Measurements from ENCODE around the gene FAM53B.

Gene FAM53B

GRCh38 chr10:124725791-124726190 lies 18.4 kb downstream of the FAM53B start:
- DNase-seq = no peak

- DNase-seq = no peak
These were observed 19.0 kb downstream of the FAM53B start for GRCh38 chr10:124725171-124725631.

GRCh38 chr10:124724279-124725027 lies 19.7 kb downstream of the FAM53B start:
- no peak for DNase-seq

GRCh38 chr10:124723826-124724225 lies 20.4 kb downstream of the FAM53B start:
- no peak for DNase-seq

- DNase-seq = no peak
These were observed 21.1 kb downstream of the FAM53B start for GRCh38 chr10:124722798-124723783.

GRCh38 chr10:124721330-124722045 lies 22.7 kb downstream of the FAM53B start:
- DNase-seq = no peak

- no peak for DNase-seq
These were observed 24.8 kb downstream of the FAM53B start for GRCh38 chr10:124719213-124719851.

GRCh38 chr10:124717911-124718741 lies 26.1 kb downstream of the FAM53B start:
- DNase-seq = no peak

GRCh38 chr10:124717041-124717757 lies 27.0 kb downstream of the FAM53B start:
- no peak for DNase-seq

GRCh38 chr10:124716369-124716768 lies 27.8 kb downstream of the FAM53B start:
- DNase-seq = no peak

GRCh38 chr10:124715439-124715838 lies 28.7 kb downstream of the FAM53B start:
- no peak for DNase-seq

GRCh38 chr10:124713679-124714255 lies 30.4 kb downstream of the FAM53B start:
- DNase-seq = no peak

GRCh38 chr10:124712704-124713407 lies 31.3 kb downstream of the FAM53B start:
- DNase-seq = no peak

GRCh38 chr10:124711145-124711544 lies 33.0 kb downstream of the FAM53B start:
- no peak for DNase-seq

- no peak for DNase-seq
These were observed 33.8 kb downstream of the FAM53B start for GRCh38 chr10:124710266-124710881.

GRCh38 chr10:124709861-124710260 lies 34.3 kb downstream of the FAM53B start:
- DNase-seq = no peak

- DNase-seq = no peak
These were observed 35.2 kb downstream of the FAM53B start for GRCh38 chr10:124708922-124709520.

GRCh38 chr10:124708246-124708779 lies 35.9 kb downstream of the FAM53B start:
- DNase-seq = no peak

GRCh38 chr10:124707551-124707950 lies 36.6 kb downstream of the FAM53B start:
- DNase-seq = no peak
